Forelimb muscle (tissue), 1 donor: ENCODE results near the gene RGS18. TPM values are rescaled to one million over a fixed set of nuclear protein-coding genes. Genes with fewer than 3 reads are reported as not detected.

Experiments used
- polyA plus RNA-seq: library from polyadenylated mRNA; unstranded; fragments of 120-200 nt; gene quantifications from one replicate; pipeline ENCODE4 v1.2.1, GENCODE V29; 2013; ENCODE audit not compliant: insufficient read length

The RGS18 gene
- polyA plus RNA-seq, 1 donor: 0.95 TPM

Other genes starting within 250 kb of the RGS18 start
- 0.08 TPM for gene RGS21, start 158.5 kb downstream of the RGS18 start, polyA plus RNA-seq